Osteocyte (in vitro differentiated cells): ENCODE results near the gene CAB39. TPM values are rescaled to one million over a fixed set of nuclear protein-coding genes. Genes with fewer than 3 reads are reported as not detected.

Experiments used
- DNase-seq: peaks from one replicate; pipeline ENCODE4 v3.0.0; 2021; ENCODE audit warnings: mixed read lengths; ENCODE audit not compliant: unreplicated experiment; ENCODE audit errors: extremely low spot score
- H3K27ac Mint-ChIP-seq: one replicate; pipeline ENCODE4 v1.8.0; 2021; ENCODE audit warnings: mild to moderate bottlenecking, mixed read lengths; ENCODE audit not compliant: unreplicated experiment
- H3K27me3 Mint-ChIP-seq: one replicate; pipeline ENCODE4 v1.8.0; 2021; ENCODE audit warnings: mixed read lengths; ENCODE audit not compliant: unreplicated experiment
- H3K36me3 Mint-ChIP-seq: one replicate; pipeline ENCODE4 v1.8.0; 2021; ENCODE audit warnings: mixed read lengths; ENCODE audit not compliant: unreplicated experiment
- H3K4me1 Mint-ChIP-seq: one replicate; pipeline ENCODE4 v1.8.0; 2021; ENCODE audit warnings: mixed read lengths; ENCODE audit not compliant: unreplicated experiment
- H3K4me3 Mint-ChIP-seq: one replicate; pipeline ENCODE4 v1.8.0; 2021; ENCODE audit warnings: mild to moderate bottlenecking, moderate library complexity, mixed read lengths; ENCODE audit not compliant: unreplicated experiment
- H3K9me3 Mint-ChIP-seq: one replicate; pipeline ENCODE4 v1.8.0; 2021; ENCODE audit warnings: mixed read lengths; ENCODE audit not compliant: unreplicated experiment
- long read RNA-seq: library from polyadenylated mRNA; unstranded; transcript quantifications from one replicate; pipeline ENCODE4 v2.0.0, GENCODE V29; 2021
- total RNA-seq: library from RNA; stranded (reverse); gene quantifications from 2 replicates; pipeline ENCODE4 v1.2.1, GENCODE V29; 2021
- TF ChIP-seq, protein P1 (sequence below): fragments of 200-600 bp; sonication (generic); IDR thresholded peaks from 2 replicates; pipeline ENCODE4 v1.5.0; 2021; ENCODE audit warnings: antibody characterized with exemption, mild to moderate bottlenecking, moderate library complexity

Gene CAB39
- 40.8 and 43.2 TPM in 2 replicates for total RNA-seq
- long read RNA-seq, partial matches to known transcripts, result 2 of 18 reads
- long read RNA-seq, other reads (novel, unspliced or antisense), result 15 of 18 reads

DNA sequence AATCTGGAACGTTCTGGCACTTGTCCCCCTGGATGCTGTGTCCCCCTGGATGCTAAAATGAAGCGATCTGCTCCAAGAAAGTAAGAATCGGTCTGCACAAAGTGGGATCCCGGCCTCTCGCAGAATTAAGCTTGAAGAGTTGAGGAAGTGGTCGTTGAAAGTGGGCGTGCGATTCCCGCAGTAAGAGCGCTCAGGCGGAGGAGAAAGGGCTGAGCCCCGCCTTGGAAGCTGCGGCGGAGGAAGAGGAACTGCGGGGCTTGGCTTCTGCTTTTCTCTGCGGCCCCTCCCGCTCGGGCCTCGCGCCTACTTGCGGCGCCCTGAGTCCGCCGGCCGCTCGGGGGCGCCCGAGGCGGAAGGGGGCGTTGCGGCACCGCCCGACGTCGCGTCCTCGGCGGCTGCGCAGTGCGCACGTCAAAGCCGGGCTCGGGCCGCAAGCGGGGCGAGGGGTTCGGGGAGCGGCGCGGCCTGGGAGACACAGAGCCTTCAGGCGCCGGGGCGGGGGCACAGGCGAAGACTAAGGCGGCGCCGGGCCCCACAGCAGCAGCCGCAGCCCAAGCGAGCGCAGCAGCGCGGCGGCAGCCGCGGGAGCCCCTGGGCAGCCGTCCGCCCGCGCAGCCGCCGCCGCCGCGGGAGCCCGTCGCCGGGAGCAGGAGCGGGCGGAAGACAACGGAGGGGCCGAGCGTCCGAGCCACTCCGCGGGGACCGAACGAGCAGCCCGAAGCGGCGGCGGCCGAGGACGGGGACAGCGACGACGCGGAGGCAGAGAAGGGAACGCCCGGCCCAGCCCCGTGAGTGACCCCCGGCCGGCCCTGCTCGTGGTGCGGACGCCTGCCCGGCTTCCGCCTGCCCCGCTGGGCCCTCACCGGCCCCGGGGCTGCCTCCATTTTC, at the start of gene CAB39:
CAB39 (plus strand) TSS at position 400 of the 888 bp plus-strand sequence. CDS start 47,160 bp downstream, outside the sequence.
- Mint-ChIP-seq H3K27ac (peak within 1 kb of the TSS; percentile 90), H3K4me3 (peak within 1 kb of the TSS; percentile 98), H3K9me3 (no peaks in the 10 kb centered on the region), H3K27me3 (no peaks in the 10 kb centered on the region), H3K4me1 (peaks cover 36% of the 10 kb centered on the region), H3K36me3 (peaks cover 3% of the 10 kb centered on the region)
- TF ChIP-seq, protein P1, sequence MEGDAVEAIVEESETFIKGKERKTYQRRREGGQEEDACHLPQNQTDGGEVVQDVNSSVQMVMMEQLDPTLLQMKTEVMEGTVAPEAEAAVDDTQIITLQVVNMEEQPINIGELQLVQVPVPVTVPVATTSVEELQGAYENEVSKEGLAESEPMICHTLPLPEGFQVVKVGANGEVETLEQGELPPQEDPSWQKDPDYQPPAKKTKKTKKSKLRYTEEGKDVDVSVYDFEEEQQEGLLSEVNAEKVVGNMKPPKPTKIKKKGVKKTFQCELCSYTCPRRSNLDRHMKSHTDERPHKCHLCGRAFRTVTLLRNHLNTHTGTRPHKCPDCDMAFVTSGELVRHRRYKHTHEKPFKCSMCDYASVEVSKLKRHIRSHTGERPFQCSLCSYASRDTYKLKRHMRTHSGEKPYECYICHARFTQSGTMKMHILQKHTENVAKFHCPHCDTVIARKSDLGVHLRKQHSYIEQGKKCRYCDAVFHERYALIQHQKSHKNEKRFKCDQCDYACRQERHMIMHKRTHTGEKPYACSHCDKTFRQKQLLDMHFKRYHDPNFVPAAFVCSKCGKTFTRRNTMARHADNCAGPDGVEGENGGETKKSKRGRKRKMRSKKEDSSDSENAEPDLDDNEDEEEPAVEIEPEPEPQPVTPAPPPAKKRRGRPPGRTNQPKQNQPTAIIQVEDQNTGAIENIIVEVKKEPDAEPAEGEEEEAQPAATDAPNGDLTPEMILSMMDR, result peak; percentile 94
- peak; percentile 96 for DNase-seq

GRCh38 chr2:230664128-230664527, 48.5 kb upstream of the CAB39 start:
- TF ChIP-seq, protein P1, result no peak
- Mint-ChIP-seq H3K9me3 (no peaks in the 10 kb centered on the region), H3K27me3 (no peaks in the 10 kb centered on the region), H3K36me3 (no peaks in the 10 kb centered on the region), H3K27ac (no peak overlapping the region), H3K4me3 (no peak overlapping the region), H3K4me1 (peaks cover 8% of the 10 kb centered on the region)
- DNase-seq, result no peak

GRCh38 chr2:230664844-230665243, 47.8 kb upstream of the CAB39 start:
- H3K9me3 Mint-ChIP-seq, result no peaks in the 10 kb centered on the region
- H3K27me3 Mint-ChIP-seq, result no peaks in the 10 kb centered on the region
- no peak overlapping the region for H3K27ac Mint-ChIP-seq
- no peak overlapping the region for H3K4me3 Mint-ChIP-seq
- TF ChIP-seq, protein P1, result no peak
- H3K4me1 Mint-ChIP-seq, result peaks cover 8% of the 10 kb centered on the region
- H3K36me3 Mint-ChIP-seq, result no peaks in the 10 kb centered on the region
- DNase-seq, result no peak

GRCh38 chr2:230665263-230665691, 47.4 kb upstream of the CAB39 start:
- DNase-seq, result no peak
- Mint-ChIP-seq H3K4me3 (no peak overlapping the region), H3K36me3 (no peaks in the 10 kb centered on the region), H3K4me1 (peaks cover 8% of the 10 kb centered on the region), H3K9me3 (no peaks in the 10 kb centered on the region), H3K27ac (no peak overlapping the region), H3K27me3 (no peaks in the 10 kb centered on the region)
- TF ChIP-seq, protein P1, result no peak

DNA sequence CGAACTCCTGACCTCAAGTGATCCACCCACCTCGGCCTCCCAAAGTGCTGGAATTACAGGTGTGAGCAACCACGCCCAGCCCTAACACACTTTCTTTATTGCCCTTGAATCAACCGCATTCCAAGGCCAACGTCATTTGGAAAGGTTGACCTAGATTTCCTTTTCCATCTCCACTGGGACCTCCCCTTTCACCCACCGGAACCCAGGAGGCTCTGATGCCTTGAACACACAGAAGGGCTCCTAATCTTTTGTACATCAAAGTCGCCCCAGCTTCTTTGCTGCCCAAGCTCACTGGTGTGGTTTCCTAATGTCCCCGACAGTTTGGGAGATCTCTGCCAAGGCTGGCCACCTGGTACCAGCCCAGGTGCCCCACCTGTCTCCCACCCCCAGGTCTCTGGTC, 46.2 kb upstream of the CAB39 start:
- H3K4me1 Mint-ChIP-seq, result peaks cover 8% of the 10 kb centered on the region
- DNase-seq, result no peak
- H3K27ac Mint-ChIP-seq, result no peak overlapping the region
- H3K36me3 Mint-ChIP-seq, result no peaks in the 10 kb centered on the region
- no peaks in the 10 kb centered on the region for H3K9me3 Mint-ChIP-seq
- no peak overlapping the region for H3K4me3 Mint-ChIP-seq
- TF ChIP-seq, protein P1, result no peak
- no peaks in the 10 kb centered on the region for H3K27me3 Mint-ChIP-seq
